ENCODE results near the gene HOXA4. TPM values are rescaled to one million over a fixed set of nuclear protein-coding genes. Genes with fewer than 3 reads are reported as not detected.

The HOXA4 gene
- total RNA-seq, 4 donors from 2014 or later: 1.3 to 2.9 (median 2.0) TPM

DNA sequence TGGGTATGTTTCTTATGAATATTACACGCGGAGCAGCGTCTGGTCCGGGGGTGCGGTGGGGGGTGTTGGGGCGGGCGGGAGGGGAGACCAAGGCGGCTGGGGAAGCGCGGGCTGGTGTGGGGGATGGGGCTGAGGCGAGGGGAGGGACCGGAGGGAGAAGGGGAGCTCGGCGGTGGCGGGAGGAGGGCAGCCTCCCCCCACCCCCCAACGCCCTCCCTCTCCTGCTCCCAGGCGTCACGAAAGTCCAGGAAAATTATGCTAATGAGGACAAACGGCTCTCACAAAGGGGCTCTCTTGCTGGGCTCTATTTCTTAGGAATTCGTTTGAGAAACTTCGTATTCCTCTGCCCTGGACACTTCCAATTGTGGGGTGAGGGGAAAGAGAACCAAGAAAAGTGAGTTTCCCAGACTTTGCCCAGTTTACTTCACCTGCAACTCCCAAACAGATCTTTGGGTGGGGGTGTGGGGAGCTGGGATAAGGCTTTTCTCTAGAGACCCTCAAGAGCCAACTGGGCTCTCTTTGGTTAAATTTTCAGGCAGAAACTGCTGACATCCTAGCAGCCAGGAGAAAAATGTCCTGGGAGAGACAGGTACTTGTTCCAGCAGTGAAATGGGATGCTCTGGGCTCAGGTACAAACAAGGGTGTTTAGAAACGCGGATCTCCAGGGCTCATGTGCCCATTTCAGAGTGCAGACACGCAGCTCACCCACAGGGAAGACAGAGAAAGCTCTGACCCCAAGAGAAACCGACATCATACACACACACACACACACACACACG, 16.4 kb downstream of the HOXA4 start:
- 21 to 33% methylated on average over 20 to 23 of the region's 26 CpGs for WGBS, 2 donors
- intact Hi-C loops (cut with DNase I; ENCODE audit: low total_unique reads): no loop called here
- TF ChIP-seq POLR2A (IDR thresholded peaks at IDR 0.05): no peak
- TF ChIP-seq, protein P1, sequence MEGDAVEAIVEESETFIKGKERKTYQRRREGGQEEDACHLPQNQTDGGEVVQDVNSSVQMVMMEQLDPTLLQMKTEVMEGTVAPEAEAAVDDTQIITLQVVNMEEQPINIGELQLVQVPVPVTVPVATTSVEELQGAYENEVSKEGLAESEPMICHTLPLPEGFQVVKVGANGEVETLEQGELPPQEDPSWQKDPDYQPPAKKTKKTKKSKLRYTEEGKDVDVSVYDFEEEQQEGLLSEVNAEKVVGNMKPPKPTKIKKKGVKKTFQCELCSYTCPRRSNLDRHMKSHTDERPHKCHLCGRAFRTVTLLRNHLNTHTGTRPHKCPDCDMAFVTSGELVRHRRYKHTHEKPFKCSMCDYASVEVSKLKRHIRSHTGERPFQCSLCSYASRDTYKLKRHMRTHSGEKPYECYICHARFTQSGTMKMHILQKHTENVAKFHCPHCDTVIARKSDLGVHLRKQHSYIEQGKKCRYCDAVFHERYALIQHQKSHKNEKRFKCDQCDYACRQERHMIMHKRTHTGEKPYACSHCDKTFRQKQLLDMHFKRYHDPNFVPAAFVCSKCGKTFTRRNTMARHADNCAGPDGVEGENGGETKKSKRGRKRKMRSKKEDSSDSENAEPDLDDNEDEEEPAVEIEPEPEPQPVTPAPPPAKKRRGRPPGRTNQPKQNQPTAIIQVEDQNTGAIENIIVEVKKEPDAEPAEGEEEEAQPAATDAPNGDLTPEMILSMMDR (IDR thresholded peaks at IDR 0.05): no peak
- no peak for DNase-seq (ENCODE audit: low spot score in 2 of 2)
- H3K4me3 ChIP-seq (ENCODE audit: low read depth, poor library complexity, severe bottlenecking): no peak overlapping the region

DNA sequence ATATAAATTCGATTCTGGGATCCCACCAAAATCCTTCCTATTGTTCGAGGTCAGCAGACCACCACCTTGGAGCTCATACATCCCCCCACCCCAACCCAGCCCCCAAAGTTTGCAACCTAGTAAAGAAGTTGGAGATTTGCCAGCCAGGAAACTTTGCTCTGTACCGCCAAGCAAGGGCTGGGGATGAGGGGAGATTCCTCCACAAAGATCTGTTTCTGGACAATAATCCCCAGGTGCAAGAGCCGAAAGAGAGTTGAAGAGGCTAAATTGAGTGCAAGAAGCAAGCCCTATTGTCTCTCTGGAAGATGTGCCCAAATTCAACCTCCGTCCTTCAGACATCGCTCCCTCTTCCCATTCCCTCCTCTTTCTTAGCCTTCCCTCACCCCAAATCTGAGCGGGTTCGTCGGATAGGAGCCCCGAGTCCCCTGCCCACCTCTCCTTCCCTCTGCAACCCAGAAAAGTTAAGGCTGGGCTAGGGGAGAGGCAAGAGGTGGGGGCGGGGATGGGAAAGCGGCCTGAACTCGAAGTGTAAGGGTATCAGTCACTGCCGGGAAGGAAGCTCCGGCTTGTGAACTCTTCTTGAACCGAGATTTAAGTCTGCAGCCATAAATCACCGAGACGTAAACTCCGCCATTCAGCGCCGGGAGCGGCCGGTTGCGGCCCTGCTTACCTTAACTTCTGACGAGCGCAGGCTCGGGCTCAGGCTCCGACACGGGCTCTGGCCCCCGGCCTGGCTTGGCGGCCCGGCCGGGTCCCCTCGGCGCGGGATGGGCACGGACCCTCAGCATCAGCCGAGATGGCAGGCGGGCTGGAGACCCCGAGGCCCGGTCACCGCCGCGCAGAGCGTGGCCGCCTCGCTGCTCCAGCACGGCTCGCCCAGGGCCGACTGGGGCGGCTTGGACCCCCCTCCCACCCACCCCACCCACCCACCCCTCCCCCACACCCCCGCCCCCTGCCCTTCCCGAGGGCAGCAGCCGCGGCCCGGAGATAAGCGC, 17.3 kb downstream of the HOXA4 start:
- TF ChIP-seq POLR2A (IDR thresholded peaks at IDR 0.05): no peak
- TF ChIP-seq, protein P1 (IDR thresholded peaks at IDR 0.05): no peak
- 43 to 53% methylated on average over 39 to 45 of the region's 57 CpGs for WGBS, 2 donors
- DNase-seq (ENCODE audit: low spot score in 2 of 2): no peak
- intact Hi-C loops (cut with DNase I; ENCODE audit: low total_unique reads): no loop called here
- H3K4me3 ChIP-seq (ENCODE audit: low read depth, poor library complexity, severe bottlenecking): no peak overlapping the region

DNA sequence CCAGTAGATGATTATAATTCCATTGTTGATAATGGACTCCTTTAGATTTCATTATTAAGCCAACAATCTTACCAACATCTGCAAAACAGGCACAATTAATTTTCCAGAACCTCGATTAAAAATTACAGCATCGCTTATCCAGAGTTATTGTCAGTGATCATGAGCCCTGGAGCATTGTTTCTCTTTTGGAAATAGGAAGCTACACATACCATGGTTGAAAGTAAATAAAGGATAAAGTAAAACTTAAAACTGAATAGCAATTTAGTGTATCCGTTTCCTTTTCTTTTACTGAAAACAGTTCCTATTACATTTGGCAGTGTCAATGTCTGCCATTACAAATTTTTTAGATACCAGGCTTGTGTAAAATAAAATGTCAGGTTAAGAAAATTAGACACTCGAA, 18.2 kb downstream of the HOXA4 start:
- H3K4me3 ChIP-seq (ENCODE audit: low read depth, poor library complexity, severe bottlenecking): no peak overlapping the region
- no peak for TF ChIP-seq POLR2A (IDR thresholded peaks at IDR 0.05)
- TF ChIP-seq, protein P1 (IDR thresholded peaks at IDR 0.05): no peak
- WGBS, 2 donors: 48 to 65% methylated on average over 4 of the region's 4 CpGs
- no peak for DNase-seq (ENCODE audit: low spot score in 2 of 2)
- intact Hi-C loops (cut with DNase I; ENCODE audit: low total_unique reads): no loop called here

DNA sequence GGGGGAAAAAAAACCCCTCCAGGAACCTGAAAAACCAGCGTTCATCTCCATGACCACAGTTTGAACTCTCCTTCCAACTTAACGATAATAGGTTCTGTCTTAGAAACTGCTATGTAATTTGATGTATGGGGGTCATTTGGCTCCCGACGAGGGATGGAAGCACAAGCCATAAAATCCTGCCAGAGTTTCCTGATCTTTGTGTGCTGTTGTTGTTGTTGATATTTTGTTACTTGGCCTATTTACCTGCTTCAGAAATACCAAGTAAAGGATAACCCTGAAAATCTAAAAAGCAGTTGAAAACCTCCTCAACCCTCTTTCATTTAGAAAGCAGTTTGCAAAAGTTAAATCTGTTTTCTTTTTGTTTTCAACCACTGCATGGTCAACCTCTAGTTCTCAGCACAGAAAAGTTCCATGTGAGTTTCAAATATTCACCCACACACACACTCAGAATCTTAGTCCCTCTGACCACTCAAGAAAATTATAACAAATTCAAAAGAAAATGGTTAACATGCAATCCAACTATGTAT, 18.7 kb downstream of the HOXA4 start:
- TF ChIP-seq, protein P1 (IDR thresholded peaks at IDR 0.05): no peak
- no peak for TF ChIP-seq POLR2A (IDR thresholded peaks at IDR 0.05)
- H3K4me3 ChIP-seq (ENCODE audit: low read depth, poor library complexity, severe bottlenecking): no peak overlapping the region
- DNase-seq (ENCODE audit: low spot score in 2 of 2): no peak
- intact Hi-C loops (cut with DNase I; ENCODE audit: low total_unique reads): no loop called here
- 52 to 63% methylated on average over 4 of the region's 4 CpGs for WGBS, 2 donors

DNA sequence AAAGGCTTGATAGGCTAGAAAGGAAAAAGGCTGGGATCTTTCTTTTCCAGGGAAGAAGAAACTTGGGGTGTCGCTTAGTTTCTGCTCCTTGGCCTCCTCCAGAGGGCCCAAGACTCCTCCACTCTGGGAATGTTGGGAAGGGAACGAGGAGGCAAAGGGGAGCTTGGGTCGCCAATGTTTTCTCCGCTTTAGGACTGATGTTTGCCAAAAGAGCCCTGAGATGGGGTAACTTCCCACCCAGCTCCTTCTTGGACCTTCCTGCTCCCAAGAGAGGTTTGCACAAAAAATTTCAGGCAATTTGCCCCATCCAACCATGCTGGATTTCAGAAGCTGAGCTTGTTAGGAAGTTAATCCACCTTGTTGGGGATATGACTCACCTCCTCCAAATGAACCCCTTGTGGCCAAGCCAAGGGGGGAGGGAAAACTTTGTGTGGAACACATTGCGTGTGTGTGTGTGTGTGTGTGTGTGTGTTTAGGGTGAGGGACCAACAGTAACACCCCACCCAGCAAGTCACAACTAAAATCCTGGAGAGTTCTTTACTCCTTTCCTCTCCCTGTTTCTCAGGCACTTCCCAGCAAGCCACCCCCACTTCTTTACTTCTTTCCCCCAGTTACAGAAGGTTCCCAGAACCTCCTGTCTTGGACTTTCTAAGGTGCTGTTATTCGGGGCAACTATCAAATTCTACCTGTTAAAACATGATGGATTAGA, 19.4 kb downstream of the HOXA4 start:
- intact Hi-C loops (cut with DNase I; ENCODE audit: low total_unique reads): no loop called here
- no peak for DNase-seq (ENCODE audit: low spot score in 2 of 2)
- H3K4me3 ChIP-seq (ENCODE audit: low read depth, poor library complexity, severe bottlenecking): no peak overlapping the region
- TF ChIP-seq, protein P1 (IDR thresholded peaks at IDR 0.05): no peak
- no peak for TF ChIP-seq POLR2A (IDR thresholded peaks at IDR 0.05)
- WGBS, 2 donors: 44 to 74% methylated on average over 6 of the region's 6 CpGs
